NCI-H2107 treated with DMSO at 0.1 percent for 48 hours (cell line): ENCODE results near the gene CRHR1.

ENCODE experiments used
- DNase-seq: peaks from one replicate; lab custom pipeline; 2025; ENCODE audit not compliant: unreplicated experiment; lab: John Stamatoyannopoulos, UW

CRHR1 gene

GRCh38 chr17:45819632-45820031 is 35.5 kb downstream of the CRHR1 start:
- DNase-seq = no peak

- no peak for DNase-seq
Measured at GRCh38 chr17:45820052-45820780, 36.1 kb downstream of the CRHR1 start.

DNA sequence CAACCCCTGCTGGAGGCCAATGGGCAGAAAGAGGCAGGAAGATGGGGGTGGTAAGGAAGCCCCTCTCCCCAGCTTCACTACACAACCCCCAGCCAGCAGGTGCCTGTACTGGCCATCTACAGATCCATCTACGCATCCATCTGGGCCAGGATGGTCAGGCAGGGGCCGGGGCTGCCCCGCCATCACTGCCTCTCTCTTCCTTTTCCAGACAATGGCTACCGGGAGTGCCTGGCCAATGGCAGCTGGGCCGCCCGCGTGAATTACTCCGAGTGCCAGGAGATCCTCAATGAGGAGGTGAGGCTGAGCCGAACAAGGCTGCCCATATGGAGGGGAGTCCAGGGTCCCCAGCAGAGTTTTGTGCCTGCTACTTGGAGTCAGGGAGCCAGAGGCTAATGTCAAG is 37.0 kb downstream of the CRHR1 start:
- no peak for DNase-seq

- DNase-seq = no peak
Measured at GRCh38 chr17:45823598-45823997, 39.5 kb downstream of the CRHR1 start.

DNA sequence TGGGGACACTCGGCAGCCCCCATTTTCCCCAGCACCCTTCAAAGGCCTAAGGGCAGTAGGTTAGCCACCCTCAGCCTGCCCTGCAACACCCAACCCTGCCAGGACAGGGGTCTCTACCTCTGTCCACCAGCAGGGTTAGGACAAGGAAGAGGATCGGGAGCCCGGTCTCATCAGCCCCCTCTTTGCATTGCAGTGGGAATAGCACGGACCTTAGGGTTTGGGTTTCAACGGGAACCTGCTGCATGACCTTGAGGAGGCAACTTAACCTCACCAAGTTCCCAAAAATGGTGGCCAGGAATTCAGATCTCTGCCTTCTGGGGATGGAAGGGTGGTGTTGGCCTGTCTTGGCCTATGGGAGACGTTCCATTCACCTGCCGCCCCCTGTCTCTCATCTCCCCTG is 40.4 kb downstream of the CRHR1 start:
- DNase-seq = no peak

GRCh38 chr17:45824901-45825492 is 40.9 kb downstream of the CRHR1 start:
- DNase-seq = no peak

GRCh38 chr17:45825792-45826191 is 41.7 kb downstream of the CRHR1 start:
- DNase-seq = no peak

- no peak for DNase-seq
Measured at GRCh38 chr17:45826919-45827588, 42.9 kb downstream of the CRHR1 start.

- no peak for DNase-seq
Measured at GRCh38 chr17:45828171-45828570, 44.1 kb downstream of the CRHR1 start.

DNA sequence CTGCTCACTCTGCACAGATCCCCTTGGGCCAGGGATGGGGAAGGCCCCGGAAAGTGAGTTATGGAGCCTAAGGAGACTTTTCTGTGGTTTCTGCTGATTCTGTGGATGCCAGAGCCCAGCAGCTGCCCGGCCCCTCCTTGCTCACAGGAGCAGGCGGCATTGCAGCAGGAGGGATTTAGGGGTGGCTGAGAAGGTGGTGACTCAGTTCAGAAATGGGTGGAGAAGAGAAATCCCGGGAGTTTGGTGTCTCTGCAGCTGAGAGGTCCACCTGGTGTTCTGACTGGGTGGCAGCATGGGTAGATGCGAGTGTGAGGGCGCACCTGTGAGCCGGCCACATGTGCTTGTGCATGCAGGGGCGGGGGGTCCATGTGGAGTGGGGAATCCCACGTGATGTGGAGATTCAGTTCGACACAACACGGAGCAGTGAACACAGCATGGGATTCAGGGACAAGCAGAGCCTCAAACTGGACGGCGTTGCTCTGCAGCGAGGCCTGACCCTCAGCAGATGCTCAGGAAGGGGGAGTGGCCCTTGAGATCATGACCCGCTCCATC is 44.5 kb downstream of the CRHR1 start:
- no peak for DNase-seq

- DNase-seq = peak; percentile 28
Measured at GRCh38 chr17:45833920-45834319, 49.8 kb downstream of the CRHR1 start.

GRCh38 chr17:45834471-45835396 is 50.6 kb downstream of the CRHR1 start:
- DNase-seq = no peak

DNA sequence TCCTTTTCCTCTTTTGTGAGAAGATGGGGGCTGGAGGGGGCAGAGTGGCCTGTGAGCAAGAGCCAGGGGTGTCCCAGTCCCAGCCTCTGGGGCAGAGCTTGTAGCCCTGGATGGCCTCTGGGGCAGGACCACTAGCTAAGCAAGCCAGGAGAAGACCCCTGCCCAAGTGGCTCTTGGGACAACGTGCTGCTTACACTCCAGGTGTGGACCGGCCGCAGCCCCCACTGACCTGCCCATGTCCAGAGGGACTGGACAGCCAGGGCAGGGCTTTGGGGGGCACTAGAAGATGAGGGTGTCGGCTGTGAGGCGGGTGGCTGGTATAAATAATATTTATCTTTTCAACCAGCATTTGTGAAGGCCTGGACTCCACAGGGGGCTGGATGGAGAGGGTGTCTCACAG is 51.4 kb downstream of the CRHR1 start:
- DNase-seq = no peak

GRCh38 chr17:45836047-45837044 is 52.2 kb downstream of the CRHR1 start:
- no peak for DNase-seq

- DNase-seq = no peak
Measured at GRCh38 chr17:45837187-45837586, 53.1 kb downstream of the CRHR1 start.

GRCh38 chr17:45837603-45838002 is 53.5 kb downstream of the CRHR1 start:
- no peak for DNase-seq

DNA sequence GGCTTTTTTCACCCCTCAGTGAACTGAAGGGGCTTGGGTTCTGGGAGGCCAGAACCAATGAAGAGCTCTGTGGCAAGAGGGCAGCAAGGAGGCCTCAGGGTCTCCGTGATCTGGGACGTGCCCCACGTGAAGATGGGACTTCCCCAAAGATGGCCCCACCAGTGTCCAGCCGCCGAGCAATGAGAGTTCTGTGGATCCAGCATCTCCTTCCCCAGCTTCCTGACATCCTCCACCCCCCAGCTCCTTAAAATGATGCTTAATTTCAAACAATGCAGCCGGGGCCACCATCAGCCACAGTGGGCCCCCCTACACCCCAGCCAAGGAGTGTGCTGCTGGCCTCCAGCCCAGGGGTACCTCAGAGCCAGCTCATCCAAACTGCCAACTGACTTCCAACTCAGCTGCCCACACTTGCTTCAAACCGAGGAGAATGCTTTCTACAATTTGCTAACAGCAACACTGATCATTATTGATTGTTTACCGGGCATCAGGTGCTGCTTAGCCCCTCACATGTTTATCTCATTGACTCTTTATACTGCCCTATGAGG is 54.7 kb downstream of the CRHR1 start:
- no peak for DNase-seq

DNA sequence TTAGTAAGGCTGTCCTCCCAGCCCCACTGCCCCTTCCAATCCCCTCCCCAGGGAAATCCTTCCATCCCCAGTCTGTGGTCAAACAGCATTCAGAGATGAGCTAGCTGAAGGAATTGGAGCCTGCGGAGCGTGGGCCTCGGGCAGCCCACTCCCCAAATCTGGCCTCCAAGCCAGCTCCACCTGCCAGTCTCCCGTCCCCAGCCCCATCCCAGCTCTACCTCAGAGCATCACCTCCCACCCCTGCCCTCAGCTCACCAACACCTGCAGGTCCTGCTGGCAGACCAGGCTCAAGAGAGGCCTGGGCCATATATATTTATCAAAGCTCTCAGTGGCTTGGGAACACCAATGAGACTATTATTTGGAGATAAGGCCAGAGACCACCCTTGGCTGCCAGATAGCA is 55.3 kb downstream of the CRHR1 start:
- DNase-seq = no peak

GRCh38 chr17:45841186-45841585 is 57.1 kb downstream of the CRHR1 start:
- no peak for DNase-seq
